Left hindlimb (tissue), 1 donor: ENCODE measurements around the gene PRR23E.

Experiments used
- DNase-seq: peaks from one replicate; pipeline ENCODE4 v3.0.0-alpha.2; 2018

PRR23E gene

DNA sequence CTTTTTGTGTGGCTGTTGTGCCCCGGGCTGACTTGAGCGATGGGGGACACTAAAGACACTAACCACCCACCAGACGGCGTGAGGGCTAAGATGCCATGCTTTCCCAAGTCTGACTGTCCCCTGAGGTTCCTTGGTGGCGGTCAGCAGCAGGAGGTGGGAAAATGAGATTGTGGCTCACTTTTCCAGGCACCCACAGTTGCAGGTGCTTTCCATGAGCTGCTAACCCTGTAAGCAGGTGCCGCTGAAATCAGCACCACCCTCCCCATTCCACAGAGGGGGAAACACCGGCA, 17.7 kb downstream of the PRR23E start:
- DNase-seq: no peak

DNA sequence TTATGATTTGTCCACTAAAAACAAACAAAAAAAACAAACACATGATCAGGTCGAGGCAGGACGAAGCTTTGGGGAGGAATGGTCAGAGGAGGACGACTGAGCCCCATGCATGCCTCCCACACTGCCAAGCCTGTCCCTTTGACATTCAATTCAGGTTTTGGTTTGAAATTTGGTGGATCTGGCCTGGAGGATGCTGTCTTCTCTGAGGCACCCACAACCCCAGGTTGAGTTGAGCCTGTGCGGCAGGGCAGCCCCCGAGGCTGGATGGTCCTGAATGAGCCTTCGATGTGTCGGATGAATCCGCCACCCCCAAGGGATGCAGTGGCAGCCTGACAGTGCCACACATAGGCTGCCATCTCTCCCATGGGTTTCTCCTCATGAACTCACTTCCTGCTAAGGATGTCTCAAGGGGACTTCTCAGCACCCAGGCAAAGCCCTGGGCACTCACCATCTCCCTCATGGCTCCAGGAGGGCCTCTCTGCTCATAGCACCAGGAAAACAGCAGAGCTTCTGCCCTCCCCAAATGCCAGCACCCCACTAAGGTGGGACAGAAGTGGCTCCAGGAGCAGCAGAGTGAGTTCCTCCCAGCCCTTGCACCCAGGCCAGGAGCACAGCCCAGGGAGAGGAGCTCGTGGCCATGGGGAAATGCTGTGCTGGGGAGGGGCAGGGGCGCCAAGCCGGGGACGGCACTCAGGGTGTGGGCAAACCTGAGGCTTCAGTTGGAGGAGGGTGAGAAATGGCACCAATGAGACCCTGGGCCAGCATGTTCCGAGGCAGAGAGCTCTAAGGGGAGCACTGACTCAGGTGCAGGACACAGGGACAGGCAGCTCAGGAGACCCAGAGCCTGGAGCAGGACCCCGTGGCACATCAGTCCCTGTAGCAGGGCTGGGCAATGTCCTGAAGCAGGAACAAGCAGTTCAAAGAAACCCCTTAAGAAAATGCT, 18.5 kb downstream of the PRR23E start:
- no peak for DNase-seq

DNA sequence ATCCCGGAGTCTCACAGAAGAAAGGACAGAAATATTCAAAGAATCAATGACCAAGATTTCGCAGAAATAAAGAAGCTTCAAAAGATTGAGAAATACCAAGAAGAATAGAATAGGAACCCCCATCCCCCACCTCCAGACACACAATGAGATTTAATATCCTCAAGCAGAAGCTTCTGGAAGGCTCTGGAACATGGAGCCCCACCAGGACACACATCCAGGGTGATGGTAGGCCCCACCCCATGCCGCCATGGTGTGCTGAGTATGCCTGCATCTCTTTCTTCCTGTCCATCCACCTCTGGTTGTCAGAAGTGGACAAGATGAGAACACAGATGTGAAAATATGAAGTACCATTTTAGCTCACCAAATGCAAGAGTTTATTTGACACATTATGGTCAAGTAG, 19.3 kb downstream of the PRR23E start:
- DNase-seq: no peak

DNA sequence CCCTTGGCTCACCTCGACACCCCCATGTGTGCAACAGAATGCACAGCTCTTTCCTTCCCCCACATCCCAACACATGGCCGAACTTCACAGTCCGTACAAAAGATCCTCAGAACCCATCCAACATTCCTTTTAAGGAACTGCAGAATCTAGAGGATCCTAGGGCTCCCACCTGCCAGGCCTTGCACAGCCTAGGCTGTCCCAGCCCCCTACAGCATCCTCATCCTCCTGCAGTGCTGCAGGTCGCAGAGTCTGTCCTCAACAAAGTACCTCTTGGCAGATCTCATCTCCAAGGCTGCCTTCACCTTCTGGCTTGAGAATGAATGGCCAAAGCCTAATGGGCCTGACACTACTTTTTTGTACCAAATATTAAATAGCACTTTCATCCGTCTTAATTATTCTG, 19.8 kb downstream of the PRR23E start:
- DNase-seq: no peak

DNA sequence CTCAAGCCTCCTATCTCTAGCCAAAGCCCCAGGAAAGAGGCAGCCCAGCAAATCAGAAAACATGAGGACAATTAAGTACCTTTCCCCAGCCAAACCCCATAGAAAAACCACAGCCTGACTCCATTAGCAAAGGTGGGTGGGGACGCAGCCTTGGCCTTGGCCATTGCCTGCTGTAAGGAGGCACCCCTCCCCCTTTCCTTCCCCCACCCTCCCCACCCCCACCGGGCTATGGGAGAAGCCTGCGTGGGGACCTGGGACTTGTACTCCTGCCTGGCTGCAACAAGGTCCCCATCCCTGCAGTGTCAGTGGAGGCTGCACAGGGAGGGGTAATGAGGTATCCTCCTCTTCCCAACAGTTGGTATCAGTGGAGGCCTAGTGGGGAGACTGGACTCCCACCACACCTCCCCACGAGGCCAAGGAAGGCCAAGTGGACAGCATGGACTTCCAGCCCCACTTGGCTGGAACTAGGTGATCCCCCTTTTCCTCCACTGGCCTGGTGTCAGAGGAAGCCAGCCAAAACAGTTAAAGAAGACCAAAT, 20.5 kb downstream of the PRR23E start:
- no peak for DNase-seq

DNA sequence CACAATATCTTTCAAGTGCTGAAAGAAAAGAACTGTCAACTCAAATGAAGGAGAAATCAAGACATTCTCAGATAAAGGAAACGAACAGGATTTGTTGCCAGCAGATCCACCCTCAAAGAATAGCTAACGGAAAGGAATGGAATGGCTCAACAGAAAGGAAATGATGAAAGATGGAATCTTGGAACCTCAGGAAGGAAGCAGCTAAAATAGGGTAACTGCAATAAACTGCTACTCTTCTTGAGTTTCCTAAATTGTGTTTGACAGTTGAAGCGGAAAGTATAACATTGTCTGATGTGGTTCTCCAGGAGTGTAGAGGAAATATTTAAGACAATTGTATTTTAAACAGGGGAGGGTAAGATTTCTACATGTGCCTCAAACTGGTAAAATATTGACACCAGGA, 22.0 kb downstream of the PRR23E start:
- no peak for DNase-seq

DNA sequence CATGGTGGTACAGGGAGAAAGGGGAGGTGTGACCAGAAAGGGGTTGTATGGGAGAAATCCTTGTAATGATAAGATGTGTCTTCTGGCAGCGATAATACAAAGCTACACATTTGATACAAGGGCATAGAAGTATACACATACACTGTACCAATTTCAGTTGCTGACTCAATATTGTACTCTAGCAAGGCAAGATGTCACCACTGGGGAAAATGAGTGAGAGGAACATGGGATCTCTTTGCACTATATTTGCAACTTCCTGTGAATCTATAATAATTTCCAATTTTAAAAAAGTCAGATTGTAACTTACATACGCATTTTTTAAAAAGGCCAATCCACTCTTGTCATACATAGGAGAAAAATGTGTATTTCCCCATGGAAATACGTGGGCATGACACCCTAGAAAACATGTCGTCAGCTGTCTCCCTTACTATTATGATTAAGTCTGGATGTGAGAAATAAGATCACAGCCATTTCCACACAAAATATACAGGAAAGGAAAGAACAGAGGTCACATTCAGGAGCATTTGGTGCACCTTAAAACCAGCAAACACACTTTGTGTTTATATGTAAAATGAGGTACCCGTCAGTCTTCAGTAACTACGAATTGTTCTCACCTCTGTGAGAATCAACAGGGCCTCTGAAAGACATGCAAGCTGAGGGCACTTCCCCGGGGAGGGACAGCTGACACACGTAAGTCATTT, 22.9 kb downstream of the PRR23E start:
- no peak for DNase-seq

DNA sequence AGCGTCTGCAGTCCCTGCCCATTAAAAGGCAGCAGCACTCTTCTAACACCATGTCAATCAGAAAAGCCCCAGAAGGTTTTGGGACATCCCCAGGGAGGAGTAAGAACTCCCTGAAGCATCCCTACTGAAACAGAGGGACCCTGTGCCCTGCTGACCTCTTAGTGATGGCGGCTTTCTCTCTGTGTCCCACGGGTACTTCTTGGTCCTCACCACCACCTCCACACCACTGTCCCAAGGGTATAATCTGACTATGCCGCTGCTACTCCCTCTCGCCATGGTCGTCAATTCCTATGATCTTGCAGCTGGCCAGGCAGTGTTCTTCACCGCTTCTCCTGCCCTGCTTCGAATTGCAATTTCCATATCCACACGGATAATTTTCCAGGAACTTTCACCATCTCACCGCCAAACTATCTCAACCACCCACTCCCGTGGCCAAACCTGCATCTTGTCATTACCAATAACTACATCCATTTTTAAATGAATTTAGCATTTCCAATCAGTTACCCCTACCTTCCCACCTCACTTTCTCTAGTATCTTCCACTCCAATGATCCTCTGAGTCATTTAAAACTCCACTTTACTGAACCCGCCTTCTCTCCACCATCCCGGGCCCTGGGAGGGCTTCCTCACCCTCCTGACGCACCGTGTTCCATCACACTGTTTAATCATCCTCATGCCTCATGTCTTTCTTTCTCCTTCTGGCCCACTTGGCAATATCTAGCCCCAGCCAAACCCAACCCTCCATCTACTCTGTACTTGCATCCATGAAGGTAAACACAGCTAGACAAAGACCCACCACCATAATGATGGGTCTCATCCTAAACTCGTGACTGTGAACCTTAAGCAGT, 23.7 kb downstream of the PRR23E start:
- no peak for DNase-seq

DNA sequence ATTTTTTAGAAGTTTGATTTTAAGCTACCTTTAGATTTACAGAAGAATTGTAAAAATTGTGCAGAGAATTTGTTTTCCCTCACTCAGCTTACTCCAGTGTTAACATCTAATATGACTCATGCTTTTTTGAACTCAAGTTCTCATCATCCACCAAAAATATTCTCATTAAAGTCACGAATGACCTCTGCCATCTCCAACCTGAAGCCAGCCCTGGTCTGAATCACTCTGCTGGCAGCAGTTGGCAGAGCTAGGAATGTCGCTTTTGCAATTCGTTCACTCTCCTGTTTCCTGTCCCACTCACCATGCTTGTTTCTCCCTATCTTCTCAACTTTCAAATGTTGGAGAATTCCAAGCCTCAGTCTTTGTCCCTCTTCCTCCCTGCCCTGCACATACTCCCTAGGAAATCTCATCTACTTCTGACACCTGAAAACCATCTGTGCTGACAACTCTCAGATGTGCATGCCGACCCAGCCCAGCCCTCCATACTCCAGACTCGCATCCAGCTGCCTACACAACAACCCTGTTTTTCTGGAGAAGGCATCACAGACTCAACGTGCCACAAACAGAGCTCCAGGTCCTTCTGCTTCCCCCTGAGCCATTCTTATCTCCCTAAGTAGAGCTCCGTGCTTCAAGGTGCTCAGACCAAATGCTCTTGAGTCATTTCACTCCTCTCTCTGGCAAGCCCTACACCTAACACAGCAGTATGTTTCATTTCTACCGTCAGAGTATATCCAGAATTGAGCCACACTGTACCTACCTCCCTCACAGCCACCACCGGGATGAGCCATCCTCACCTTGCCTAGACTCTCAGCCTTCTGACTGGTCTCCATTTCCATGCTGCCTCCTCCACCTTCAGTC, 24.9 kb downstream of the PRR23E start:
- DNase-seq: no peak

DNA sequence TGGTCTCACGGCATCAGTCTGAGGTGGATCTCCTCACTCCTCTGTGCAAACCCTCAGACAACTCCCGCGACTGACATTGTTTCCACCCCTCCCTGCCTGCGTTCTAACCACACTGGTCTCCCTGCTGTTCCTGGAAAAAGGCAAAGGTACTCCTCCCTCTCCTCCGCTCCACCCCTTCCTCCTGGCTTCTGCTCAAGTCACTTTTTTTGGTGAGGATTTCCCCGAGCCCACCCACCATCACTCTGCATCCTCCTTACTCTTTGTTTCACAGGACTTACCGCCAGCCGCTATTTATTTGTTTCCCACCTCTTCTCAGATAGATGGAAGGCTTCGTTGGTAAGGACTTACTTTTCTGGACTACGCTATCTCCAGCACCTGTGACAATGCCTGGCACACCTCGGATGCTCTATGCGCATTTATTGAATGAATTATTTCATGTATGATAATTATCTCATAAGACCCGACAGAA, 25.6 kb downstream of the PRR23E start:
- DNase-seq: no peak

DNA sequence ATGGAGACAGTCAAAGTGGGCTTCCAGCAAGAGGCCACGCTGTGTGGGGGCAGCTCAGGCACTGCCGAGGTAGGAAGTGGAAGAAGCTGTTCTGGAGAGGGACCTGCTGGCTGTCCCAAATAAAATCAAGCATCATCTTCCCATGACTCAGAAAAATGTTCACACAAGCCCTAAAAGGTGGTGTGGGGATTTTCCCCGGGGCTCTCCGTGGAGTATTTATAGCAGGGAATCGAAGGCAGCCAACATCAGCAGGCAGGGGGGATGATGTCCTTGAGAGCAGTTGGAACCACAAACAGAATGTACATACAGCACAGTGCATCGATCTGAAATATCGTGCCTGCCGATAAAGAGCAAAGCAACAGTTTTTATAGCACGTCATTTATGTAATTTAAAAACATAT, 27.6 kb downstream of the PRR23E start:
- no peak for DNase-seq

DNA sequence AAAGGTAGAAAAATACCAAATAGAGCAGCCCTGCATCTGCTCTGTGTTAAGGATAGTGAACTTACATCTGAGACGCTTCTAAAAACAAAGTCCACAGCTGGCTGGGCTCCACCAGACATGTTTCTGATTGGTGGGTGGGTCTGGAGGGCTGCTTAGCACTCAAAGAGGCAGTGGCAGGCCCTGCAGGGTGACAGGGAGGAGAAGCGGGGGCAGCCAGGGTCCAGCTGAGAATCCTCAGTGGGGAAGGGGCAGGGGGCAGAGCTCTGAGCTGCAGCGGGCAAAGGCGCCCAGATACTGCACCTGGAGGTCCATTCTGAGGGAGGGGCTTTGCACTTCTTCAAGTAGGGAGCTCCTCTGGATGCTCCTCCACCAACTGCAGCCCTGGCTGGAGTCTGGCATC, 28.1 kb downstream of the PRR23E start:
- no peak for DNase-seq

DNA sequence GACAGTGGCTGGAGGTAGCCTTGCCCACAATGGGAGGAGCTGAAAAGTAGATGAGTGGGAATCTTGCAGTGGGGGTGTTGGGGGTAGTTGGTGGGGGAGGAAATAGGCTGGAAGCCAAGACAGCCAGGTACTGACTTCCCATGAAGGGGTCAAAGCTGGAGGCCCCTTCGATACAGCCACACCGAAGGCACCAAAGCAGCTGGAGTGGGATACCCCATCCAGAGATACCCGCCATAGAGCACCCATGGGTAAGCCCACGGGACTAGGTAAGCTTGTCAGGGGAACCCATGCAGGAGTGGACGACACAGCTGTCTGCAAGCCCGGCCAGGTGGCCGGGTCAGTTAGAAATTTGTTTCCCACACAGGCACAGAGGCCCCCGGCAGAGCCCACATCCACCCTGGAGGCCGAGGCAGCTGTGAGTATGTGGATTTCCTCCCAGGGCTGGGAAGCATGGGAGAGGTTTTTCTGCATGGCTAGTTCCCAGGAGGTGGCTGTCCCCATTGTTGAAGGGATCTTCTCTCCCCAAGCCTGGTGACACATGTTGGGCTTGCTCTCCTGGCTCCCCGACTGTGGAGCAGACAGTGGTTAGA, 28.6 kb downstream of the PRR23E start:
- DNase-seq: no peak

DNA sequence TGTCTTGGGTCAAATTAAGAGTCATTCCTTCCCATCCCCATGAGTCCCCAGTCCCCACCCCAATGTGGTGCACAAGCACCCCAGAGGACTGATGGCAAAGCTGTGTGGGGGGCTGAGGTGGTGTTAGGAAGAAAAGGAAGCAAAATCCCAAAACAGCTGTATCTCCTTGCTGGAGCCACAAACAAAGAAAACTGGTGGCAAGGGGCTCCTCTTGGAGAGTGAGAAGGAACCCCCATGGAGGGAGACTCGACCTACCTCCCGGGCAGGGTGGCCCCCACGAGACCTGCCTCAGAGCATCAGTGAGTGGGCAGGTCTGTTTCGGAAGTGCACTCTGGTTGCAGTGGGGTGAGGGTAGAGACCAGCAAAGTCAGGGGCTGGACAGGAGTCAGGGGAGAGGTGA, 29.2 kb downstream of the PRR23E start:
- no peak for DNase-seq

DNA sequence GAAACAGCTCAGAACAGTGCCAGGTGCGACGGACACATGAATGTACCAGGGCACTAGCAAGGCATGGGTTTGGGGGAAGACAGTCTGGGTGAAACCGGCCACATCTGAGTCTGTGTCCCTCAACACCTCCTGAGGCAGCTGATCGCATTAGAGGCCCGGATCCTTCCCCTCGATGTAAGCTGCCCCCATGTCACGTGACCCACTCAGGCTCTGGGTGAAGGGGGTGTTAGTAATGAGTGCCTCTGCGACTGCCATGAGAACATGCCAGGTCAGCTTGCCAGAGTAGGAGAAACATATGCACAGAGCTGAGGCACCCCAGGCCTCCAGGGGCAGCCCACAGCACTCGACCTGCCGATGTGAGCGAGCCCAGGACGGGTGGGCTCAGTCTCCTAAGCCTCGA, 29.7 kb downstream of the PRR23E start:
- no peak for DNase-seq

DNA sequence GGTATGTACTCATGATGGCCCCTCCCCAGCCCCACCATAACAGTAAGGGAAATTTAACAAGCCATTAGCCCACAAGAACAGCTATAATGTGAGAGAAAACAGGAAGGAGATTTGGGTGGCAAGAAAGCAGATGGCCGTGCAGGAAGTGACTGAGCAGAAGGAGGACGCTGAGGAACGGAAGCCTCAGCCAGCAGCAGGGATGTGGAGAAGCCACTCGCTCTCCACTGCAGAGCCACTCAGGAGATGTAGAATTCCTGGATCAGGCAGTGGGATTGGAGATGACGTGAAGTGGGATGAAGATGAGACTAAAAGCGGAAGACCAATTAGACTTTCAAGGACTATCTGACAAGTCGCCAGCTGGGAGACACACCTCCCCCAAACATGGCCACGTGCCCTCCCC, 31.2 kb downstream of the PRR23E start:
- no peak for DNase-seq

DNA sequence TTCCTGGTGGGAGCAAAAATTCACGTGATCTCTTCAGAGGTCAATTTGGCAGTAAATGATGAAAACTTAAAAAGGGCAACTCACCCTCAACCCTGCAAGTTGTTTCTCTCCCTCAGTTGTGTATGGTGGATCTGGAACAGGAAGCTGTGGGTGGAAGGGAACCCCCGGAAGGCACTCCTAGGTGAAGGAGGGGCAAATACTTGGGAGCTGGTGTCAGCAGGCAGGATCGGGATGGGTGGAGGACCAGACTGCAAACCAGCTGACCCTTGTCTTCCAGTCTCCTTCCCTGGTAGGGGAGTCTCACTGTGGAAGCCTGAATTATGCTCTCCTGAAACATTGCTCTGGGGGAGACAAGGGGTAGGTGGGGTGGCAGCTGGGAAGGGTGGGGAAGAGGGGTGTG, 33.5 kb downstream of the PRR23E start:
- no peak for DNase-seq

DNA sequence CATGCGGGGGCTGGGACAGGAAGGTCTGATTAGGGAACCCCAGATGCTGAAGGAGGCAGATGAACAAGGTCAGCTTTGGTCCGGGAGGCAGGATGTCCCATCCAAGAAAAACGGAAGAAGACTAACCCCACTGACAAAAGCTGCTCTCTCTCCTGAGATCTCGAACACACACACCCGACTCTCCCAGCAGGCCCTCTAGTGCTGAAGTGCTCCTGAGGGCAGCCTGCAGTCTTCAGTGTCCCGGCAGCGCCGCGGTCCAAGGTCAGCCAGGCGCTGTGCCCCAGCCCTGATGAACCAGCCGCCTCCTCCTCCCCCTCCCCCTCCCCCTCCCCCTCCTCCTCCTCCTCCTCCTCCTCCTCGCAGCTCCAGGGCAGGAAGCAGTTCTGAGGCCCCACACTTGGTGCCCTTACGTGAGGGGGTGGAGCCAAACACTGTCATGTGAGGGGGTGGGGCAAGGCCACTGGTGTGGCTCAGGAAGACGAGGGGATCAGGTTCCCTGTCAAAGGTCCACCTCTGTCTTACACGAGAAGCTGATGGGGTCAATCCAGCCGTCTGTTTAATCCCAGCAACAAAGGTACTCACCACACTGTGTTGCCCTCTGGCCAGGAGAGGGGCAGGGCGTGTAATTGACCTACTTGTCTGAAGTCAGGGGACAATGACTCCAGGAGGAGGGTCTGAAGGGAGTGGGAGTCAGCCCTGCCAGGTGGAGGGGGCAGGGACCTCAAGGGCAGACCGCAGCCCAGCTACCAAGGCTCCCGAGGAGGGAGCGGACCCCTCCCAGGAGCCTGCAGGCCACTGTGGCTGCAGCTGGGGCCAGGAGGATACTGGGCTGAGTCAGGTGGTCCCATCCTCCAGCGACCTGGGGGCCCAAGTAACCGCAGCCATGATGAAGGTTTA, 34.3 kb downstream of the PRR23E start:
- DNase-seq: no peak

DNA sequence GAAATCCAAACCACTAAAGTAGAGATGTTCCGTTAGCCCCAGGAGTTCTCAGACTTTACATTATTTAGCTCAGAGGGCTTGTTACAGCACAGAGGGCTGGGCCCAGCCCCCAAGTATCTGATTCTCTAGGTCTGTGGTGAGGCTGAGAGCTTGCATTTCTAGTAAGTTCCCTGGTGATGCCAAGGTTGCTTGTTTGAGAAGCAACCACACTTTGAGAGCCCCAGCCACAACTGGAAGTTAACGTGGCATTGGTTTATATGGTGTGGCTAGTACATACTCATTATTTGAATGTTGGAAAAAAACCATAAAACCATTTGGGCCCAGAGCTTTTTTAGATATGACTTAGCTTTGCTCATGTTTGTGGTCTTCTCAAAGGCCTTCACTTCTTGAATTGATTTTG, 35.9 kb downstream of the PRR23E start:
- DNase-seq: no peak

DNA sequence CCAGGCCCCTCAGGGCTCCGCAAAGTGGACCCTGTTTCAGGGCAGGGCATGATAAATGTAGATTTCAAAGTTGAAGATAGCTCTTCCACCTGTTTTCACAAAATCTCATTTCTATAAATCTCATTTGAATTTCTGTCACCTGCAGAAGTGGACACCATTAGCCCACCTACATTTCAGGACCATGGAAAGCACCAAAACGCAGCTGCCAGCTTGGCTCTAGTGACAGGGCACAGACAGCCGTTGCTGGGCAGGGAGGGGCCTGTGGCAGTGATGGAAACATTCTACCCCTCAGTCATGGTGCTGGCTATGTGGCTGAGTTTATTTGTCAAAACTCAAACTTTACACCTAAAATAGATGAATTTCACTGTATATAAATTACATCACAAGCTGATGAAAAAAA, 40.4 kb downstream of the PRR23E start:
- no peak for DNase-seq

DNA sequence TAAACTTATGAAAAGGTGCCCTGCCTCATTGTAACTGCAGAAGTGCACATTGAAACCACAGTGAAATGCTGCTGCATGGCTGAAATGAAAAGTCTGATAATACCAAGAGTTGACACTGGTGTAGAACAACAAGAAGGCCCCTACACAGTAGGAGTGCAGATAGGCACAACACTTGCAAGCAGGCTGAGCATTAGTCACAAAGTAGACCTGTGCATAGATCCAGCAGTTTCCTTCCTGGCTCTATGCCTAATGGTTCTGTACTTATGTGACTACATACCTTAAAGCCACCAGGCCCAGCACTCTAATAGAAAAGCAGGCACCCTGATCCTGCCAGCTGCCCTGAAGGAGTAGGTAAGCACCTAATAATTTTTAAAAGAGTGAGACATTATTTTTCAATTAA, 41.8 kb downstream of the PRR23E start:
- no peak for DNase-seq
